ENCODE measurements around the gene ACTR6.
"Not testable (repeated sequence)": the region's sequence is repeated elsewhere in the genome, so short reads cannot be mapped to it uniquely, and the experiment has no call there.

ACTR6 gene

DNA sequence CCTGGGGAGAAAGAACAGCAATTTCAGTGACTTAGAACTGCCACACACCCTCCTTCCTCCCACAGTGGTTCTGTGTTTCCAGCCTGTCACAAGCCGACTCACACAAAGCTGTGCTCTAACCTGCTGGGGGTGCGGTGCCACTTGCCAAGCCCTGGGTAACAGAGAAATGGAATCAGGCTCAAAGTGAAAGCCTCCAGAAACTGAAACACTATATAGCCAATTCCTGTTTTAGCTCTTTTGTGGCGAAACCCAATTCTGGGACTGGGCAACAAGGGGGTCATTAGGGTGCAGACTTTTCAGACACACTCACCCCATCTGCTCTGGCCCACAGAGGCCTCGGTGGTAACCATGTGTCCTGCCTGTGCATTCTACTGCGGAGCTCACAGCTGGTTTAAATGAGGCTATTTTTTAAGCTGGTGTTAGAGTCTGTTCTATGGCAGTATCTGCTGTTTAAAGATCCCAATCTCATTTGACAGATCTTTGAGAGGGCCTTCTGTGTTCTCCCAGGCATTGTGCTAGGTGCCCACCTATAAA lies 15.2 kb upstream of the ACTR6 start:
- no peak for DNase-seq (ENCODE audit: extremely low read depth, low read depth)
- TF ChIP-seq, protein P1, sequence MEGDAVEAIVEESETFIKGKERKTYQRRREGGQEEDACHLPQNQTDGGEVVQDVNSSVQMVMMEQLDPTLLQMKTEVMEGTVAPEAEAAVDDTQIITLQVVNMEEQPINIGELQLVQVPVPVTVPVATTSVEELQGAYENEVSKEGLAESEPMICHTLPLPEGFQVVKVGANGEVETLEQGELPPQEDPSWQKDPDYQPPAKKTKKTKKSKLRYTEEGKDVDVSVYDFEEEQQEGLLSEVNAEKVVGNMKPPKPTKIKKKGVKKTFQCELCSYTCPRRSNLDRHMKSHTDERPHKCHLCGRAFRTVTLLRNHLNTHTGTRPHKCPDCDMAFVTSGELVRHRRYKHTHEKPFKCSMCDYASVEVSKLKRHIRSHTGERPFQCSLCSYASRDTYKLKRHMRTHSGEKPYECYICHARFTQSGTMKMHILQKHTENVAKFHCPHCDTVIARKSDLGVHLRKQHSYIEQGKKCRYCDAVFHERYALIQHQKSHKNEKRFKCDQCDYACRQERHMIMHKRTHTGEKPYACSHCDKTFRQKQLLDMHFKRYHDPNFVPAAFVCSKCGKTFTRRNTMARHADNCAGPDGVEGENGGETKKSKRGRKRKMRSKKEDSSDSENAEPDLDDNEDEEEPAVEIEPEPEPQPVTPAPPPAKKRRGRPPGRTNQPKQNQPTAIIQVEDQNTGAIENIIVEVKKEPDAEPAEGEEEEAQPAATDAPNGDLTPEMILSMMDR (IDR thresholded peaks at IDR 0.05; ENCODE audit: low read depth, low read length), result no peak

DNA sequence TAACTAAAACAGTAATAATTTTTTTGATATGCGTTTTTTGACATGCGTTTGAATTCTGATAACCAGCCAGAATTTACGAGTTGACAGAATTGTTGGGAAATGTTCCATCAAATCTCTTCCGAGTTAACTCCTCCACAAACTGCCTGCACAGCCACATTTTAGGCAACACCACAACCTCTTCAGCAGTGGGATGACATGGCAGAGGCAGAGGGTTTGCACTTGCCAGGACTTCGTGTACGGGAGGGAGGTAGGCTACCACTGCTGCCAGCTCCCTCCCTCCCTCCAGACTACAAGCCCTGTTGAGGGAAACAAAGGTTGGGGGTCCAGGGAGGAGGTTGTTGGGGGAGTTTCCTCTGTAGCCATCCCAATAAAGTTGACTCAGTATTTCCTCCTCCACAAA lies 14.5 kb upstream of the ACTR6 start:
- no peak for DNase-seq (ENCODE audit: extremely low read depth, low read depth)
- TF ChIP-seq, protein P1 (IDR thresholded peaks at IDR 0.05; ENCODE audit: low read depth, low read length), result no peak

DNA sequence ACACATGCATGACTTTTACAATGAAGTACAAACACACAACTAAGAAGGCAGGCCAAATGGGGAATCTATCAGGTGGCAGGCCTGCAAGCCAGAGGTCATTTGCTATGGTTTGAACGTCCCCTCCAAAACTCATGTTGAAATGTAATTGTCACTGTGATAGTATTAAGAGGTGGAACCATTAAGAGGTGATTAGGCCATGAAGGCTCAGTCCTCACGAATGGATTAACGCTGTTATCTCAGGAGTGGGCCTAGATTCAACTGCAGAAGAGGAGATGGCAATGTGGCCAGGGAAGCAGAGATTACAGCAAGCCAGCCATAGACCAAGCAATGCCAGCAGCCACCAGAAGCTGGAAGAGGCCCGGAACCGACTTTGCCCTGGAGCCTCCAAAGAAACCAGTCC lies 13.5 kb upstream of the ACTR6 start:
- TF ChIP-seq, protein P1 (IDR thresholded peaks at IDR 0.05; ENCODE audit: low read depth, low read length), result no peak
- no peak for DNase-seq (ENCODE audit: extremely low read depth, low read depth)

DNA sequence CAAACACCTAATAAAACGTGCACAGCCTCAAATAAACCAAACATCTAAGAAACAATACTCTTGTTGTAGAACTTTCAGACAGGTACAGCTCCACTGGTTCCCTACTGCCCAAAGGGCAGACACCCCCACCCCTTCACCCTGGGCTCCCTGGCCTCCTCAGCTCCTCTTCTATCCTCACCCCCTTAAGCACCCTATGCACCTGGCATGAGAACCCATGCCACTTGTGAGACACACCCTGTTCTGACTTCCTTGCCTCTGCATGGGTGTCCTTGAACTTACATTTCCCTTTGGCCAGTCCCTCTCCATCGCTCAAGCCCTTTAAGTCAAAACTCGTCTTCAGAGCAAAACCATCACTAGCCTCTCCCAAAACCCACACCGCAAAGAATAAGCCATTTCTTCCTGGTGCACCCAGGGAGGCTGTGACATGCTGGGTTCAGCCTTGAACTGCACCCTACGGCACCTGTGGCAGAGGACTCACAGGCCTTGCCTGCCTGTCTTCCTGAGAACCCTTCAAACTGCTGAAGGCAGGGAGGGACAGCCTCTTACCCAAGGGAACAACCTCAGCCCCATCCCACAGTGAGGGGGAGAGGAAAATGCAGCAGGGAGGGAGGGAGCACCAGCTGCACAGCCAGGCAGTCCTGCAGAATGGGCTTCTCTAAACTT lies 12.6 kb upstream of the ACTR6 start:
- TF ChIP-seq, protein P1 (IDR thresholded peaks at IDR 0.05; ENCODE audit: low read depth, low read length), result no peak
- no peak for DNase-seq (ENCODE audit: extremely low read depth, low read depth)

DNA sequence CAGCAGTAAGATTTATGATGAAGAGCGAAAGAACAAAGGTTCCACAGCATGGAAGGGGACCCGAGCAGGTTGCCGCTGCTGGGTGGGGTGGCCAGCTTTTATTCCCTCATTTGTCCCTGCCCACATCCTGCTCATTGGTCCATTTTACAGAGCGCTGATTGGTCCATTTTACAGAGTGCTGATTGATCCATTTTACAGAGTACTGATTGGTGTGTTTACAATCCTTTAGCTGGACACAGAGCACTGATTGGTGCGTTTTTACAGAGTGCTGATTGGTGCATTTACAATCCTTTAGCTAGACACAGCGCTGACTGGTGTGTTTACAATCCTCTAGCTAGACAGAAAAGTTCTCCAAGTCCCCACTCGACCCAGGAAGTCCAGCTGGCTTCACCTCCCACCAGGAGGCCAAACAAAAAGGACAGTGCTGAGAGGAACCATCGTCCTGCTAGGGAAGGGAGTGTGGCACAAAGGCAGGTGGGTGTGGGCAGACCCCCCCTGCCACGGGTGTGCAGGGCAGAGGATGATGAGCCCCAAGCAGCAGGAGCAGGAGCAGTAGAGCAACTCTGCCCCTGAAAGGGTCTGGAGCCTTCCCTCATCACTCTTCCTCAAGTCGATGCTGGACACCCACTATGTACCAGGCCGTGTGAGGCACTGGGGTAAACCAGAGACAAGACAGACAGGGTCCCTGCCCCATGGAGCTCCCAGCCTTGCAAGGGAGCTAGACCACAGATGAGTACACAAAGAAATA lies 11.6 kb upstream of the ACTR6 start:
- not testable (repeated sequence) for DNase-seq (ENCODE audit: extremely low read depth, low read depth)

DNA sequence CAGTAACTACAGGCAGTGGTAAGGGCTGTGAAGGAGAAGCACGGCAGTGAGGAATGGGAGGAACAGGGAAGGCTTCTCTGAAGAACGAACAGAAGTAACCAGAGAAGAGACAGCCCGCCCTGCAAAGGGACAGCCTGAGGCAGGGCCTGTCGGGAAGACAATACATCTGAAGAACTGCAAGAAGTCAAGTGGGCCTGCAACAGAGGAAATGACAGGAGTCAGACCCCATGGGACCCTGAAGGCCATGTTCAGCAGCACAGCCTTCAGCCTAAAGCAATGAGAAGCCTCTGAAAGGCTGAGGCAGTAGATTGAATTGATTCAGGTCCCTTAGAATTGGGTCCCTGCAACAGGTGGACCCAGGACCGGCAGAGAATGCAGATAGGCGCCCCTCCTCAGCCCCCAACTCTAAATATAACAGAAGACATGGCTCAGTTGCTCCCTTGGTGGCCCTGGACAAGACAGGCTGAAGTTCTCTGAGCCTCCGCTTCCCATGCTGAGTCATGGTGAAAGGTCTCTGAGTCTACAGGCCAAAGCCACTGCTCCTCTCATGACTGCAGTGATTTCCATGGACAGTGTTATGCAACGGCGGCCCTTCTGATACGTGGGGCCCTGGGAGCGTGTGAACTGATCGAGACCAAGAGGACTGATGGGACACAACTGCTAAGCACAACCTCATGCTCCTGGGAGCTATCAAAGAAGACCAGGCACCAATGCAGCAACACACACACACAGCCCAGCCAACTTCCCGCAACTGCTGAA lies 10.8 kb upstream of the ACTR6 start:
- TF ChIP-seq, protein P1 (IDR thresholded peaks at IDR 0.05; ENCODE audit: low read depth, low read length), result no peak
- DNase-seq (ENCODE audit: extremely low read depth, low read depth), result no peak

DNA sequence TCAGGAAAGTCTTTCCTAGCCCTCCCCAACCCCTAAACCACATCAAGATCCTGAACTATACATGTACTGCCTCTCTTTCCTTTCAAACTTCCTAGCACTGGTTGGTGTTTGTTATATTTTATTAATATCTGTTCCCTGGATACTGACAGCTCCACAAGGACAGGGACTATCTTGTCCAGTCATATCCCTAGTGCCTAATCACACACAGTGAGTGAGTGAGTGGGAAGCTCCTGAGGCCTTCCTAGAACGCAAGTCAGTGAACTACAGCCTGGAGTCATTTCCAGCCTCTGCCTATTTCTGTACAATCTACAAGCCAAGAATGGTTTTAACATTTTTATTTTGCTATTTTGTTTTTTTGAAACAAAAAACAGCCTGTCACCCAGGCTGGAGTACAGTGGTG lies 7.5 kb upstream of the ACTR6 start:
- no peak for DNase-seq (ENCODE audit: extremely low read depth, low read depth)
- TF ChIP-seq, protein P1 (IDR thresholded peaks at IDR 0.05; ENCODE audit: low read depth, low read length), result no peak

Measured in AG09319 (cell line).